Heart right ventricle (tissue), 16 donors: ENCODE results near the gene TUBGCP6. TPM values are rescaled to one million over a fixed set of nuclear protein-coding genes. Genes with fewer than 3 reads are reported as not detected.

Experiments
- ATAC-seq, 8 donors: fragments of 200-7000 bp; cut with Tn5 transposase; one replicate each; pipeline ENCODE4 v1.9.1; 2020; ENCODE audit warnings: mild to moderate bottlenecking in 8 of 8, moderate library complexity in 8 of 8, moderate number of reproducible peaks in 1 of 8
- DNase-seq, 2 donors: peaks; one replicate each; pipeline ENCODE4 v3.0.0-alpha.2; 2020
- H3K27ac ChIP-seq, 10 donors: fragments of 200-600 bp; sonication (generic) in 2 of 10; one replicate each; pipeline versions ENCODE4 v1.5.0 to v1.8.0; 2020 to 2022; ENCODE audit warnings: mild to moderate bottlenecking in 3 of 10
- H3K27me3 ChIP-seq, 7 donors: fragments of 200-600 bp; one replicate each; pipeline ENCODE4 v1.8.0; 2021 to 2022; ENCODE audit warnings: mild to moderate bottlenecking in 2 of 7
- H3K36me3 ChIP-seq, 9 donors: fragments of 200-600 bp; sonication (generic) in 1 of 9; one replicate each; pipeline versions ENCODE4 v1.5.0 to v1.8.0; 2020 to 2022; ENCODE audit warnings: mild to moderate bottlenecking in 2 of 9
- H3K4me1 ChIP-seq, 9 donors: fragments of 200-600 bp; sonication (generic) in 1 of 9; one replicate each; pipeline versions ENCODE4 v1.5.0 to v1.8.0; 2020 to 2022; ENCODE audit warnings: mild to moderate bottlenecking in 4 of 9
- H3K4me3 ChIP-seq, 10 donors: fragments of 200-600 bp; sonication (generic) in 2 of 10; one replicate each; pipeline versions ENCODE4 v1.5.0 to v1.8.0; 2020 to 2022; ENCODE audit warnings: mild to moderate bottlenecking in 7 of 10, moderate library complexity in 2 of 10
- H3K9me3 ChIP-seq, 11 donors: fragments of 200-600 bp in 10 of 11; sonication (generic) in 2 of 11; one replicate each; pipeline versions ENCODE4 v1.5.0 to v1.8.0; 2013 to 2022; ENCODE audit warnings: mild to moderate bottlenecking in 2 of 11, control low read depth in 1 of 11, moderate library complexity in 1 of 11
- WGBS, 2 donors: extraction: QIAGEN DNeasy Blood & Tissue Kit; methylation state at CpG; one replicate each; pipeline ENCODE4 v1.1.7; 2013; ENCODE audit warnings: inconsistent platforms in 1 of 2; 5-methylcytosine and 5-hydroxymethylcytosine counted together
- intact Hi-C, 10 donors: fragments of 100-400 bp; cut with DNase I; formaldehyde crosslinking; loops; one replicate each; pipeline versions ENCODE4 v1.11.1 to v1.14.2; 2022
- polyA plus RNA-seq, 2 donors: library from polyadenylated mRNA; stranded (reverse); fragments of 200-250 nt; gene quantifications; one replicate each; pipeline ENCODE4 v1.2.3, GENCODE V29; 2013
- total RNA-seq, 10 donors: library from RNA; stranded (reverse); fragmentation: NEBNext Ultra II Directional in 3 of 10; extraction: Animal tissue kit (Norgen Biotek cat#: 25700) in 3 of 10; gene quantifications; one replicate each; pipeline versions ENCODE4 v1.2.1 to v1.2.4, GENCODE V29; 2021 to 2023
- TF ChIP-seq, protein P1 (sequence below), 9 donors: fragments of 200-600 bp; sonication (generic) in 2 of 9; IDR thresholded peaks; one replicate each; pipeline versions ENCODE4 v1.5.0 to v1.8.0; 2021 to 2022; ENCODE audit warnings: antibody characterized with exemption in 9 of 9, mild to moderate bottlenecking in 5 of 9, moderate library complexity in 1 of 9
- donor health status: Arrhythmogenic right ventricular cardiomyopathy.
- donor health status: ischemic (EF 13 %, LVEDD 7.1; RV severe dilation, severe dysfunction).
- donor health status: healthy with polysubstance abuse.
- donor health status: DM: no; HTN: yes; CAD: no.
- donor health status: DM: no; HTN: no; CAD: no.
- donor health status: ischemic (EF 25% LVEDD 6.9; RV normal size, moderate dysfunction).
- donor health status: ischemic (EF 25% LVEDD 5.7; RV mildly dilated, moderate dysfunction).
- donor health status: healthy.
- donor health status: DM: yes; HTN: yes; CAD: no.
- donor health status: Ischemic cardiomyopathy.
- donor health status: ischemic (EF 35%, LVEDD 5.7; RV mildly dilated, moderate dysfunction).
- donor health status: nonischemic (EF 11% LVEDD 7.7; RV severe dilation, severe dysfunction).
- donor health status: DM: yes; HTN: yes; CAD: no.
- donor health status: PGD.
- donor health status: ischemic (EF 29% LVEDD 5.4; RV normal size, mild dysfunction).
- donor health status: nonischemic (EF 23%, LVEDD 6.1; RV moderate dilation, normal function).

The TUBGCP6 gene
- total and polyA plus RNA-seq, 12 donors: 14.2 to 40.7 (median 18.5) TPM

- TF ChIP-seq, protein P1, sequence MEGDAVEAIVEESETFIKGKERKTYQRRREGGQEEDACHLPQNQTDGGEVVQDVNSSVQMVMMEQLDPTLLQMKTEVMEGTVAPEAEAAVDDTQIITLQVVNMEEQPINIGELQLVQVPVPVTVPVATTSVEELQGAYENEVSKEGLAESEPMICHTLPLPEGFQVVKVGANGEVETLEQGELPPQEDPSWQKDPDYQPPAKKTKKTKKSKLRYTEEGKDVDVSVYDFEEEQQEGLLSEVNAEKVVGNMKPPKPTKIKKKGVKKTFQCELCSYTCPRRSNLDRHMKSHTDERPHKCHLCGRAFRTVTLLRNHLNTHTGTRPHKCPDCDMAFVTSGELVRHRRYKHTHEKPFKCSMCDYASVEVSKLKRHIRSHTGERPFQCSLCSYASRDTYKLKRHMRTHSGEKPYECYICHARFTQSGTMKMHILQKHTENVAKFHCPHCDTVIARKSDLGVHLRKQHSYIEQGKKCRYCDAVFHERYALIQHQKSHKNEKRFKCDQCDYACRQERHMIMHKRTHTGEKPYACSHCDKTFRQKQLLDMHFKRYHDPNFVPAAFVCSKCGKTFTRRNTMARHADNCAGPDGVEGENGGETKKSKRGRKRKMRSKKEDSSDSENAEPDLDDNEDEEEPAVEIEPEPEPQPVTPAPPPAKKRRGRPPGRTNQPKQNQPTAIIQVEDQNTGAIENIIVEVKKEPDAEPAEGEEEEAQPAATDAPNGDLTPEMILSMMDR (IDR thresholded peaks at IDR 0.05): no peak
- Histone ChIP-seq H3K27ac (no peak overlapping the region), H3K27me3 (peaks cover 0 to 10% (median 0%) of the 10 kb centered on the region in 7 donors), H3K36me3 (peaks cover 0 to 75% (median 46%) of the 10 kb centered on the region in 9 donors), H3K9me3 (no peaks in the 10 kb centered on the region), H3K4me1 (peaks cover 19 to 28% (median 21%) of the 10 kb centered on the region in 9 donors), H3K4me3 (no peak overlapping the region)
- WGBS, 2 donors: 92 to 95% methylated on average over 57 of the region's 57 CpGs
- ATAC-seq (no peak), DNase-seq (no peak)
- intact Hi-C loops: loop anchor here in 1 of 10 donors (5.0 kb wide), 1 partner anchor 33 kb away; no protein-coding TSS in a partner anchor
These were observed 44.5 kb upstream of the TUBGCP6 start for GRCh38 chr22:50289151-50289941.

GRCh38 chr22:50287731-50288130 is 42.9 kb upstream of the TUBGCP6 start:
- TF ChIP-seq, protein P1 (IDR thresholded peaks at IDR 0.05): no peak
- Histone ChIP-seq H3K4me1 (peaks cover 3 to 11% (median 5%) of the 10 kb centered on the region in 9 donors), H3K4me3 (no peak overlapping the region), H3K36me3 (peaks cover 4 to 91% (median 56%) of the 10 kb centered on the region in 9 donors), H3K27me3 (no peaks in the 10 kb centered on the region), H3K9me3 (no peaks in the 10 kb centered on the region), H3K27ac (no peak overlapping the region)
- WGBS, 2 donors: 94 to 96% methylated on average over 29 to 31 of the region's 31 CpGs
- intact Hi-C loops: loop anchor here in 1 of 10 donors (5.0 kb wide), 1 partner anchor 35 kb away; no protein-coding TSS in a partner anchor
- ATAC-seq (no peak), DNase-seq (no peak)

DNA sequence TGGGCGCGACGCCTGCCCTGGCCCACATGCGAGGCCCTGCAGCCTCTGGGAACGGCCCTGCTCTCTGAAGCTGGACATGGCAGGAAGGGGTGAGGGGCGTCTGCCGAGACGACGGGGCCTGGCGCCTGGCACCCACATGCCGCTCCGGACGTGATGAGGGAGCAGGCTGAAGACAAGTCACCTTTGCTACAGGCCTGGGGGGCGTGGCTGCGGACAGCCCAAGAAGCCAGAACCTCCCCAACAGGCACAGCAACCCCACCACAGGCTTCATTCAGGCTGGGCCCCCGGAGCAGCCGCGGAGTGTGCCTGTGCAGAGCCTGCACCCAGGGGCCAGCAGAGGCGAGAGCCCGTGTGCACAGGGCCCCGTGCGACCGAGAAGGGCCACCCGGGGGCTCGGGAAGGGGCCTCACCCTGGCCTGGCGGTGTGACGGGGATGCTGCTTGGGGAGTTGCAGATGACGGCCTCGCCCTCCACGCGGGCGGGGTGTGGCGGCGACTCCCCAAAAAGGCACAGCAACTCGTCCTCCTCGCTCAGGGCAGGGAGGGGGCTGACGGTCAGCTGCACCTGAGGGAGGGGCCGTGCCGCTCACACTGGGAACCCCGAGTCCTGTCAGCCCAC is 42.0 kb upstream of the TUBGCP6 start:
- no peak for ATAC-seq
- Histone ChIP-seq H3K36me3 (peaks cover 7 to 94% (median 62%) of the 10 kb centered on the region in 9 donors), H3K4me1 (peaks cover 0 to 12% (median 0%) of the 10 kb centered on the region in 9 donors), H3K4me3 (no peak overlapping the region), H3K9me3 (no peaks in the 10 kb centered on the region), H3K27ac (no peak overlapping the region), H3K27me3 (no peaks in the 10 kb centered on the region)
- no peak for DNase-seq
- TF ChIP-seq, protein P1 (IDR thresholded peaks at IDR 0.05): no peak
- intact Hi-C loops: loop anchor here in 1 of 10 donors (5.0 kb wide), 1 partner anchor 35 kb away; no protein-coding TSS in a partner anchor
- 92 to 93% methylated on average over 40 of the region's 40 CpGs for WGBS, 2 donors

DNA sequence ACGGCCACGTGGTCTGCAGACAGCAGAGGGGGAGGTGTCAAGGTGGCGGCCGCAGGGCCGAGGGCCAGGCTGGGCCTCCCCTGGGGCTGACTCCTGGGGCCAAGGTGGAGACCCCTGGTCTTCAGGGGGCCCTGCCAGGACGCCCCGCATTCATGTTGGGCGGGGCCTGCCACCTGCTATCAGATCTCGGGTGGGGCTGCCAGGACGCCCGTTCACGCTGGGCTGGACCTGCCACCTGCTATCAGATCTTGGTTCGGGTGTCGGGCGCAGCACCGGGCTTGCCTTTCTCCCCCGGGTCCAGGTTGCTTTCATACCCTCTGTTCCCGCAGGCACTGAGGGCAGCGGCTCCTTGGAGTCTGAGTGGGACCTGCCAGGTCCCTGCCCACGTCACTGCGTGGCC is 41.5 kb upstream of the TUBGCP6 start:
- ATAC-seq: no peak
- TF ChIP-seq, protein P1 (IDR thresholded peaks at IDR 0.05): no peak
- Histone ChIP-seq H3K4me3 (no peak overlapping the region), H3K27me3 (no peaks in the 10 kb centered on the region), H3K9me3 (no peaks in the 10 kb centered on the region), H3K27ac (no peak overlapping the region), H3K4me1 (peaks cover 0 to 15% (median 0%) of the 10 kb centered on the region in 9 donors), H3K36me3 (peaks cover 7 to 95% (median 67%) of the 10 kb centered on the region in 9 donors)
- intact Hi-C loops: loop anchor here in 1 of 10 donors (5.0 kb wide), 1 partner anchor 36 kb away; no protein-coding TSS in a partner anchor
- WGBS, 2 donors: 90 to 91% methylated on average over 21 of the region's 21 CpGs
- DNase-seq: no peak
